Astrocyte of the spinal cord (primary cell): ENCODE measurements around the gene TSPAN5.

Source experiments
- DNase-seq: peaks from one replicate; pipeline ENCODE4 v3.0.0; 2011; ENCODE audit warnings: low read depth, low spot score
- H3K4me3 ChIP-seq: 2 replicates; pipeline ENCODE4 v1.5.1; 2011; ENCODE audit warnings: low read depth, mild to moderate bottlenecking, low read length, moderate library complexity
- CTCF ChIP-seq: IDR thresholded peaks from 2 replicates; pipeline ENCODE4 v1.5.1; 2012; ENCODE audit warnings: low read depth, mild to moderate bottlenecking, low read length, inconsistent platforms
- in situ Hi-C: cut with HindIII; loops from 2 replicates; pipeline ENCODE4 v1.10.0; 2017; ENCODE audit warnings: low sequenced_read_pairs

TSPAN5 gene

GRCh38 chr4:98617358-98618047 lies 40.9 kb downstream of the TSPAN5 start:
- DNase-seq: no peak
- in situ Hi-C loops: no loop called here
- no peak for TF ChIP-seq CTCF
- no peak overlapping the region for H3K4me3 ChIP-seq

GRCh38 chr4:98615991-98616390 lies 42.4 kb downstream of the TSPAN5 start:
- no peak for TF ChIP-seq CTCF
- in situ Hi-C loops: no loop called here
- H3K4me3 ChIP-seq: no peak overlapping the region
- DNase-seq: no peak

GRCh38 chr4:98614662-98615061 lies 43.7 kb downstream of the TSPAN5 start:
- H3K4me3 ChIP-seq: no peak overlapping the region
- DNase-seq: no peak
- in situ Hi-C loops: no loop called here
- TF ChIP-seq CTCF: no peak

- H3K4me3 ChIP-seq: no peak overlapping the region
- TF ChIP-seq CTCF: no peak
- in situ Hi-C loops: no loop called here
- no peak for DNase-seq
These were observed 44.3 kb downstream of the TSPAN5 start for GRCh38 chr4:98614094-98614493.

- in situ Hi-C loops: no loop called here
- no peak for DNase-seq
- H3K4me3 ChIP-seq: no peak overlapping the region
- TF ChIP-seq CTCF: no peak
These were observed 44.8 kb downstream of the TSPAN5 start for GRCh38 chr4:98613453-98614075.

- in situ Hi-C loops: no loop called here
- DNase-seq: no peak
- H3K4me3 ChIP-seq: no peak overlapping the region
- no peak for TF ChIP-seq CTCF
These were observed 45.8 kb downstream of the TSPAN5 start for GRCh38 chr4:98612318-98613250.
